ENCODE measurements around the gene CISTR.

Gene CISTR

GRCh38 chr12:53758730-53759103 lies 6.9 kb upstream of the CISTR start:
- no peak overlapping the region for H3K4me3 ChIP-seq
- DNase-seq (ENCODE audit: low read depth, low spot score), result no peak
- TF ChIP-seq EZH2 (IDR thresholded peaks at IDR 0.05) (no peak), FOXP2 (optimal IDR thresholded peaks at IDR 0.05; ENCODE audit: control extremely low read depth, extremely low read length, insufficient read depth) (no peak), POLR2AphosphoS5 (IDR thresholded peaks at IDR 0.05; ENCODE audit: borderline replicate concordance, low read depth, low read length) (no peak)
- no peaks in the 10 kb centered on the region for H3K36me3 ChIP-seq (ENCODE audit: insufficient read depth, low read length)
- no peak overlapping the region for H3K27ac ChIP-seq
- H3K9ac ChIP-seq (ENCODE audit: insufficient read length), result no peak overlapping the region
- H3K9me3 ChIP-seq (ENCODE audit: low read depth, low read length), result no peaks in the 10 kb centered on the region

- Histone ChIP-seq H3K9ac (ENCODE audit: insufficient read length) (no peak overlapping the region), H3K36me3 (ENCODE audit: insufficient read depth, low read length) (no peaks in the 10 kb centered on the region), H3K27ac (no peak overlapping the region), H3K4me3 (no peak overlapping the region), H3K9me3 (ENCODE audit: low read depth, low read length) (no peaks in the 10 kb centered on the region)
- DNase-seq (ENCODE audit: low read depth, low spot score), result no peak
- TF ChIP-seq FOXP2 (optimal IDR thresholded peaks at IDR 0.05; ENCODE audit: control extremely low read depth, extremely low read length, insufficient read depth) (no peak), EZH2 (IDR thresholded peaks at IDR 0.05) (no peak), POLR2AphosphoS5 (IDR thresholded peaks at IDR 0.05; ENCODE audit: borderline replicate concordance, low read depth, low read length) (no peak)
These were observed 6.4 kb upstream of the CISTR start for GRCh38 chr12:53758081-53758729.

- TF ChIP-seq FOXP2 (optimal IDR thresholded peaks at IDR 0.05; ENCODE audit: control extremely low read depth, extremely low read length, insufficient read depth) (no peak), POLR2AphosphoS5 (IDR thresholded peaks at IDR 0.05; ENCODE audit: borderline replicate concordance, low read depth, low read length) (no peak), EZH2 (IDR thresholded peaks at IDR 0.05) (no peak)
- H3K9ac ChIP-seq (ENCODE audit: insufficient read length), result no peak overlapping the region
- no peaks in the 10 kb centered on the region for H3K36me3 ChIP-seq (ENCODE audit: insufficient read depth, low read length)
- DNase-seq (ENCODE audit: low read depth, low spot score), result no peak
- no peak overlapping the region for H3K27ac ChIP-seq
- H3K4me3 ChIP-seq, result no peak overlapping the region
- no peaks in the 10 kb centered on the region for H3K9me3 ChIP-seq (ENCODE audit: low read depth, low read length)
These were observed 5.5 kb upstream of the CISTR start for GRCh38 chr12:53757101-53757770.

DNA sequence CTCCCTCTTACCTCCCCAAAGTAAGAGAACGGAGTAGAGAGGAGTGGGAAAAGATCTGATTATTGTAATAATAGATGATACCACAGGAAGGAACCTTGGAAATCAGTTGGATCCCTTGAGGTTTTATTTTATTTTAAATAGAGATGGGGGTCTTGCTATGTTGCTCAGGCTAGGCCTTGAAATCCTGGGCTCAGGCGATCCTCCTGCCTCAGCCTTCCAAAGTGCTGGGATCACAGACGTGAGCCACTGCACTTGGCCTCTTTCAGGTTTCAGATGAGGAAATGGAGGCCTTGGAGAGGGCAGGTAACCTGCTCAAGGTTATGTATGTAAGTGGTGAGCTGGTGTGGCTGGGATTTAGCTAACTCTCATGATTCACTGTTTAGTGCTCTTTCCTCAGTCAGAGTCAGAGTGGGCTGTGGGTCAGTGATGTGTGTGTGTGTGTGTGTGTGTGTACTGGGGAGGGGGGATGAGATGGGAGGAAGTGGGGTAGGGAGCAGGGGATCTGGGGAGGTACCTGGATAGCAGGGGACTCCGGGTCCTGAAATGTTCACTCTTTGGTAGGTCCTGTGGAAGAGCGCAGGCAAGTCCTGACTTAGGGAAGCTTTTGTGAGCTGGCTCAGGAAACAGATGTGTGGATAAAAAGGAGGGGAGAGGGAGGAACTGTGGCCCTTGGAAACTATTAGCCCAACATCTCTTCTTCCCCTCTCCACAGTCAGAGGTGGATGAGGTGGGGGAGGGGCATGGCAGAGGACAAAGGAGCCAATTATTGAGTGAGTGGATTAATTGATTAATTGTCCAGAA lies 4.7 kb upstream of the CISTR start:
- no peak overlapping the region for H3K27ac ChIP-seq
- no peak overlapping the region for H3K4me3 ChIP-seq
- no peak overlapping the region for H3K9ac ChIP-seq (ENCODE audit: insufficient read length)
- no peaks in the 10 kb centered on the region for H3K36me3 ChIP-seq (ENCODE audit: insufficient read depth, low read length)
- TF ChIP-seq EZH2 (IDR thresholded peaks at IDR 0.05) (no peak), FOXP2 (optimal IDR thresholded peaks at IDR 0.05; ENCODE audit: control extremely low read depth, extremely low read length, insufficient read depth) (no peak), POLR2AphosphoS5 (IDR thresholded peaks at IDR 0.05; ENCODE audit: borderline replicate concordance, low read depth, low read length) (no peak)
- no peaks in the 10 kb centered on the region for H3K9me3 ChIP-seq (ENCODE audit: low read depth, low read length)
- DNase-seq (ENCODE audit: low read depth, low spot score), result no peak

- no peaks in the 10 kb centered on the region for H3K9me3 ChIP-seq (ENCODE audit: low read depth, low read length)
- H3K27ac ChIP-seq, result no peak overlapping the region
- no peak overlapping the region for H3K9ac ChIP-seq (ENCODE audit: insufficient read length)
- H3K4me3 ChIP-seq, result no peak overlapping the region
- no peak for DNase-seq (ENCODE audit: low read depth, low spot score)
- TF ChIP-seq POLR2AphosphoS5 (IDR thresholded peaks at IDR 0.05; ENCODE audit: borderline replicate concordance, low read depth, low read length), result no peak
- no peak for TF ChIP-seq EZH2 (IDR thresholded peaks at IDR 0.05)
- TF ChIP-seq FOXP2 (optimal IDR thresholded peaks at IDR 0.05; ENCODE audit: control extremely low read depth, extremely low read length, insufficient read depth), result no peak
- H3K36me3 ChIP-seq (ENCODE audit: insufficient read depth, low read length), result no peaks in the 10 kb centered on the region
These were observed 4.1 kb upstream of the CISTR start for GRCh38 chr12:53755893-53756292.

GRCh38 chr12:53755451-53755891 lies 3.7 kb upstream of the CISTR start:
- TF ChIP-seq POLR2AphosphoS5 (IDR thresholded peaks at IDR 0.05; ENCODE audit: borderline replicate concordance, low read depth, low read length) (no peak), FOXP2 (optimal IDR thresholded peaks at IDR 0.05; ENCODE audit: control extremely low read depth, extremely low read length, insufficient read depth) (no peak), EZH2 (IDR thresholded peaks at IDR 0.05) (no peak)
- DNase-seq (ENCODE audit: low read depth, low spot score), result no peak
- Histone ChIP-seq H3K36me3 (ENCODE audit: insufficient read depth, low read length) (no peaks in the 10 kb centered on the region), H3K27ac (no peak overlapping the region), H3K9me3 (ENCODE audit: low read depth, low read length) (no peaks in the 10 kb centered on the region), H3K4me3 (no peak overlapping the region; the same call in 1 of the 2 replicates), H3K9ac (ENCODE audit: insufficient read length) (no peak overlapping the region)

GRCh38 chr12:53754633-53755264 lies 3.0 kb upstream of the CISTR start:
- Histone ChIP-seq H3K36me3 (ENCODE audit: insufficient read depth, low read length) (no peaks in the 10 kb centered on the region), H3K9me3 (ENCODE audit: low read depth, low read length) (no peaks in the 10 kb centered on the region), H3K27ac (peak overlapping the region; percentile 42; the same call in 1 of the 2 replicates), H3K4me3 (peak overlapping the region; percentile 59), H3K9ac (ENCODE audit: insufficient read length) (peak overlapping the region; percentile 41)
- no peak for TF ChIP-seq POLR2AphosphoS5 (IDR thresholded peaks at IDR 0.05; ENCODE audit: borderline replicate concordance, low read depth, low read length)
- TF ChIP-seq FOXP2 (optimal IDR thresholded peaks at IDR 0.05; ENCODE audit: control extremely low read depth, extremely low read length, insufficient read depth), result no peak
- no peak for TF ChIP-seq EZH2 (IDR thresholded peaks at IDR 0.05)
- no peak for DNase-seq (ENCODE audit: low read depth, low spot score)

DNA sequence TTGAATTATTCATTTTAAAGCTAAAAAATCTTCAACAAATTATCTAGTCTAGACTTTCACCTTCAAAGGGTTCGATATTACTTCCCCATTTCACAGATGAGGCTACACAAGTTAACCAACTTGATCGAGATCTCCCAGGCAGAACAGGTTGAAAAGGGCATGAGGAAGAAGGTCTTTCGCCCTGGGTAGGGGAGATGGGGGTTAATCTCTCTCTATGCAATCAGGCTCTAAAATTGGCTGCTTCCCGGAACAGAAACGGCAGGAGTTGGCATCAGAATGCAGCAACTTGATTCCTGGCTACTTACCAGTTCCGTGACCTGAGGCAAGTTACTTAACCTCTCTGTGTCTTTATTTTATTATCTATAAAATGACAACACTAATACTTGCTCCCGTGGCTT lies 2.4 kb upstream of the CISTR start:
- H3K9me3 ChIP-seq (ENCODE audit: low read depth, low read length), result no peaks in the 10 kb centered on the region
- no peak for DNase-seq (ENCODE audit: low read depth, low spot score)
- peak overlapping the region; percentile 42; the same call in 1 of the 2 replicates for H3K27ac ChIP-seq
- H3K4me3 ChIP-seq, result peak overlapping the region; percentile 59
- no peak overlapping the region for H3K9ac ChIP-seq (ENCODE audit: insufficient read length)
- TF ChIP-seq EZH2 (IDR thresholded peaks at IDR 0.05), result no peak
- TF ChIP-seq FOXP2 (optimal IDR thresholded peaks at IDR 0.05; ENCODE audit: control extremely low read depth, extremely low read length, insufficient read depth), result no peak
- no peak for TF ChIP-seq POLR2AphosphoS5 (IDR thresholded peaks at IDR 0.05; ENCODE audit: borderline replicate concordance, low read depth, low read length)
- no peaks in the 10 kb centered on the region for H3K36me3 ChIP-seq (ENCODE audit: insufficient read depth, low read length)

All from SK-N-MC (cell line).